GM21381 (cell line): ENCODE measurements around the gene B4GALNT4.
"Not testable (repeated sequence)": the region's sequence is repeated elsewhere in the genome, so short reads cannot be mapped to it uniquely, and the experiment has no call there.

ENCODE experiments used
- ATAC-seq: cut with Tn5 transposase; IDR thresholded peaks from one replicate; pipeline ENCODE4 v1.9.1; 2021; ENCODE audit warnings: mild to moderate bottlenecking, moderate library complexity; ENCODE audit not compliant: unreplicated experiment

Gene B4GALNT4

GRCh38 chr11:418343-419247, 49.3 kb downstream of the B4GALNT4 start:
- ATAC-seq: no peak

DNA sequence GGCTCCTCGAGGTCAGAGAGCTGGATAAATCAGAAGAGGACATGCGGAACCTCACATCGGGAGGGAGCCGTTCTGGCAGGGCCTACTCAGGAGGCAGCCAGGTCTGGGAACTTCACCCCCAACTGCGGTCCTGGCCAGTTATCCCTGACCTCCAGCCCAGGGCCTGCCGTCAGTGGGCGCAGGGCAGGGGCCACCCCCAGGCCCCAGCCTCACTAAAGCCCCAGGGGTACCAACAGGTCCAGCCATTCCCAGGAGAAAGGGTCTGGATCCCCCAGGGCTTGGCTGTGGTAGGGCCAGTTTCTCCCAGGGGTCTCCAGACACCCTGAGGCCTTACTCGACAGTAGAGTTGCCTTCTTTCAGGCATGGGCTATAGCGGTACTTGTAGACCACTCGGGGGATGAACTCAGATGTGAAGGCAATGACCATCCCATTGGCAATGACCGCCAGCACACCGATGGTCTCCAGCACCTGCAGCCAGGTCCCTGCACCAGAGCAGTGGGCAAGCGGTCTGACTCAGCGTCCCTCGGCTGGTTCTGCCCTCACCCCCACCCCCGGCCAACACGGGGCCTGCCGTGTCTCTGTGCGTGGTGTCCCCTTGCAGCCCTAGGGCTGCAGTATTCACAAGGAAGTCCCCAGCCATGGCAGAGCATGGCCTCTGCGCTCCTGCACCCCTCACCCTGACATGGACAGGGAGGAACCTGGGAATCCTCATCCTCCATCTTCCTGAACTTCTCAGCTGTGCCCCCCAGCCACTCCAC, 50.1 kb downstream of the B4GALNT4 start:
- ATAC-seq: no peak

- no peak for ATAC-seq
Measured at GRCh38 chr11:420054-420910, 51.0 kb downstream of the B4GALNT4 start.

DNA sequence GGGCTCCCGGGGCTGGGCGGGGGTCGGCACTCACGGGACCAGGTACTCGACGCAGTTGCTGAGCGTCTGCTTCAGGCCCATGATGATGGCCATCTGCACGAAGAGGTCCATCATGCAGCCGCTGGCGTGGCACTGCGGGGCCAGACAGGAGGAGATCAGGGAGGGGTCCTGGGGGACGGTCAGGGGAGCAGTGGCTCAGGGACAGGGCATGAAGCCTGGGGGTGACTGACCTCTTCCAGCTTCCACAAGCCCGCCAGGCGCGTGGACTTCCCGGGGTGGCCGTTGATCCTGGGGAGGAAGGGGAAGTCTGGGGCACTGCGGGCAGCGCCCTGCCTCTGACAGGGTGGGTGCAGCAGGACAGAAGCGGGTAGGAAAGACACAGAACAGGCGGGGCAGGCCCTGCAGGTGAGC, 51.6 kb downstream of the B4GALNT4 start:
- ATAC-seq: no peak

DNA sequence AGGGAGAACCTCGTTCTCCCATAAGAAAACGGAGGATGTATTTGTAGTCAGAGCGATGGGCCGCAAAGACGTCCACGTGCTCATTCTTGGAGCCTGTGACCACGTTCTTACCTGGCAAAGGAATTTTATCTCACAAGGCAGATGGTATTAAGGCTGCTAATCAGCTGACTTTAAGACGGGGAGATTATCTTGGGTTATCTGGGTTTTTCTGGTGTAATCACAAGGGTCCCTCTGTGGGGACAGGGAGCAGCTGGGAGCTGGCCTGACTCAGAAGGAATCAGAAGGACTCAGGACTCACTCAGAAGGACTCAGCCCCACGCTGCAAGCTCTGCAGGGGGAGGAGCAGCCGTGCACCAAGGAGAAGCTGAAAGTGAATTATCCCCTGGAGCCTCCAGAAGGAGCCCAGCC, 53.0 kb downstream of the B4GALNT4 start:
- ATAC-seq: no peak

DNA sequence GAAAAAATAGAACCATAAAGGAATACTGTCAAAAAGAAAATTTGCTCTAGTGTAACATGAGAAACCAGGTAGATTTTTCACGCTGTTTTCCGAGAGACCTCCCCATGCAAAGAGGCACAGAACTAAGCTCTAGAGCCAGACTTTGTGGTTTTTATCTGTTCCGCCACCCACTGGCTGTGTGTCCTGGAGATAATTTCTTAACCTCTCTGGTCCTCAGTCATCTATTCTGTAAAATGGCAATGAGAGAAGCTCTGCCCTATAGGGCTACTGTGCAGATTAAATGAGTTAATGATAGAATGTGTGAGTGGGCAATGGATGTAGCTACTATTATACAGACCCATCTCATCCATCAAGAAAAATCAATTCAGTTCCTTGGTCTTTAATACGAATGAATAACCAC, 54.9 kb downstream of the B4GALNT4 start:
- no peak for ATAC-seq

- ATAC-seq: not testable (repeated sequence)
Measured at GRCh38 chr11:424766-425165, 55.5 kb downstream of the B4GALNT4 start.

- no peak for ATAC-seq
Measured at GRCh38 chr11:425301-425700, 56.0 kb downstream of the B4GALNT4 start.

GRCh38 chr11:426851-427250, 57.6 kb downstream of the B4GALNT4 start:
- no peak for ATAC-seq

DNA sequence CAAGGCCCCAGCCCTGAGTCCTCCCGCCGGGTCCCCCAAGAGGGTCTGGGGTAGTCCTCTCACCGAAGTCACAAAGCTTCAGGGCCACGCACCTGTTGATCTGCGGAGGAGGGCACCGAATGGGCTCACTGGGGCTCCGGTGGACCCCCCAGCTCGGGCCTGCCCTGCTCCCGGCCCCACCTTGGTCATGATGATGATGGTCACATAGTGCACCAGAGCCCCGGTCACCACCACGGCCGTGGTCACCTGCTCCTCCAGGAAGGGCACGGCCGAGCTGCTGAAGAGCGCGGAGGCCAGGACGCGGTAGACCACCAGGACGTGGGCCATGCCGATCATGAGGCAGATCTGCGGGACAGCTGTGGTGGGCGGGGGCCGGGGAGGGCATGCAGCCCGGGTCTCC, 59.0 kb downstream of the B4GALNT4 start:
- no peak for ATAC-seq

GRCh38 chr11:429391-429790, 60.1 kb downstream of the B4GALNT4 start:
- no peak for ATAC-seq

DNA sequence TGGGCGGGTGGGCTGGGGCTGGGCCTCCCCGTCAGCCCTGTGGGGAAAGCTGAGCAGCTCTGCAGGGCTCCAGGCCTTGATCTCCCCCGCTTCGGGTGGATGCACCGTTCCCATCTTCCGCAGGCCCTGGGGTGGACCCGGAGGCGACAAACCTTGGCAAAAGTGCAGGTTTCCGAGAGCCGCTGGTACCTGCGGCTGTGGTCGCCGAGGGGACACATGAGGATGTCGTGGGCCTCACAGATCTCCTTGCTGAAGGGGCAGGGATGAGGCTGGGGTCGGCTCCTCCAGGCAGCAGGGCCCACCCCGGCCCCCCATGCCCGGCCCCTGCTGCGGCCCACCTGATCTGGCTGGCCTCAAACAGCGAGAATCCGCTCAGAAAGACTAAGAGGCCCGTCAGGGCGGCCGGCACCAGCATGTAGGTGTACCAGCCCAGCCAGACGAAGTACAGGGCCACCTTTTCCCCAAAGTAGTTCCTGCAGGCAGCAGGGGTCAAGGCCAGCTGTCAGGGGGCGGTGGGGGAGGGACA, 60.7 kb downstream of the B4GALNT4 start:
- ATAC-seq: no peak
